ENCODE measurements around the gene CHRND.

- TF ChIP-seq CTCF (IDR thresholded peaks at IDR 0.05) (no peak), POLR2A (IDR thresholded peaks at IDR 0.05) (no peak)
Observed at GRCh38 chr2:232545511-232546375, 19.8 kb downstream of the CHRND start.
